NCI-H128 (cell line): ENCODE results near the gene TPSAB1.

Source experiments
- DNase-seq: peaks from one replicate; lab custom pipeline; 2025; ENCODE audit not compliant: unreplicated experiment; lab: John Stamatoyannopoulos, UW

The TPSAB1 gene

GRCh38 chr16:1283296-1283695, 42.8 kb downstream of the TPSAB1 start:
- no peak for DNase-seq

GRCh38 chr16:1283996-1284616, 43.6 kb downstream of the TPSAB1 start:
- no peak for DNase-seq

GRCh38 chr16:1285669-1286512, 45.4 kb downstream of the TPSAB1 start:
- no peak for DNase-seq

- DNase-seq = no peak
These were observed 46.1 kb downstream of the TPSAB1 start for GRCh38 chr16:1286513-1287094.

GRCh38 chr16:1287982-1288670, 47.6 kb downstream of the TPSAB1 start:
- DNase-seq = no peak

- no peak for DNase-seq
These were observed 48.4 kb downstream of the TPSAB1 start for GRCh38 chr16:1288813-1289476.

- no peak for DNase-seq
These were observed 49.0 kb downstream of the TPSAB1 start for GRCh38 chr16:1289477-1289866.

GRCh38 chr16:1290063-1290501, 49.6 kb downstream of the TPSAB1 start:
- no peak for DNase-seq

- no peak for DNase-seq
These were observed 50.5 kb downstream of the TPSAB1 start for GRCh38 chr16:1290860-1291575.

- peak; percentile 36 for DNase-seq
These were observed 51.1 kb downstream of the TPSAB1 start for GRCh38 chr16:1291576-1291974.
